ENCODE results near the gene MFSD12.

Gene MFSD12

DNA sequence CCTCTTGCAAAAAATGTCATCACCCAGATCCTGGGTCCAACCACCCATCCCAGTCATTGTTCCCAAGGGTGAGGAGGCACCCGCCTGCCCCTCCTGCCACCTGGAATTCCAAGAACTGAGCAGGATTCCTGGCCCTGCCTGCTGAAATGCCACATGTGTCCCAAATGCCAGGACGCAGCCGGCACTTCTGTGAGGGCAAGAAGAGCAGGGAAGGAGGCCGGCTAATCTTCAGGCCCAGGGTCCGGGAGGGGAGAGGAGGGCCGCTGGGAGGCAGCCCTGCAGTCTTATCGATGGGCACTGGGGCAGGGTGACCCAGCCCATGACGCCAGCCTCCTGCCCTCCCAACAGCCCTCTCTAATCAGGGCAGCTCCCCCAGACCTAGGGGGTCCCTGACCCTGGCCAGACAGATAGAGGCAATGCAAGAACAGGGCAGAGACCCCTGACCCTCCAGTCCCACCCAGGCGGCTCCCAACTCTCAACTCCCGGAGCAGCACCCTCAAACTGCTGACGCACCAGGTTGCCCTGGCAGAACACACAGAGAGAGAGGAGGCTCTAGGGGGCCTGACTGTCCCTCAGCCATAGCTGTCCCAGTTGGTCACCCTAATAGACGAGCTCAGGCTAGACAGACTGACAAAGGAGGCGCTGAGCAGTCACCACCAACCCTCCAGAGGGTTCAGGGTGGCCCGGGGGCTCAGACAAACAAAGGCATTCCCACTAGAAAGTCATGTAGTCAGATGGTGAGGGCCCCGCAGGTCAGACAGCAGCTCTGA lies 1.5 kb downstream of the MFSD12 start:
- no peak for DNase-seq (ENCODE audit: low spot score)

DNA sequence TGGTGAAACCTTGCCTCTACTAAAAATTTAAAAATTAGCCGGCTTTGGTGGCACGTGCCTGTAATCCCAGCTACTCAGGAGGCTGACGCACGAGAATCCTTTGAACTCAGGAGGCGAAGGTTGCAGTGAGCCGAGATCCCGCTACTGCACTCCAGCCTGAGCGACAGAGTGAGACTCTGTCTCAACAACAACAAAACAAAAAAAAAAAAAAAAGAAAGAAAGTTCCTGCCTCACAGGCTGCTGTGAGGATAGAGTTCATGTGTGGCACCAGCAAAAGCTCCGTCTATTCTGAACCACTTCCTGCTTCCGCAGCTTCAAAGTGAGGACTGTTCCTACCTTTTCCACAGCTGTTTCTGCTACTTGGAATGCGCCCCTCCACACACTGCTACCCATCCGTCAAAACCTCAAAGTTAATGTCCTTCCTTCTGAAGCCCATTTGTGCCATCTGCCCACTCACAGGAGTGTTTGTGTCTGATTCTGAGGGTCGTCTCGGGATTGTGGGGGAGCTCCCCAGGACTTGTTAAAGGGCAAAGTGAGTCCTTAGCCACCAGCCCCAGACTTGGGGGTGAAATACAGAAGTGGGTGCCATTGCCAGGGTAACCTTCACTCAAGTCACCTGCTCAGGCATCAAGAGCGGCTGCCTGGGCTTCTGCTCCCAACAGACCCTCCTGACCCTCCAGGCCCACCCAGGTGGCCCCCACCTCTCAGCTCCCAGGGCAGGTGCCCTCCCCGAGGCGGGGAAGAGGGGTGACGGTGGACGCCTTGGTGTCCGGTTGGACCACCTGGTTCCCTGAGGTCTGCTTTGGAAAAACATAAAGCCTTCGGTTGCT lies 2.9 kb downstream of the MFSD12 start:
- DNase-seq (ENCODE audit: low spot score) = no peak

- no peak for DNase-seq (ENCODE audit: low spot score)
These were observed 5.6 kb downstream of the MFSD12 start for GRCh38 chr19:3551792-3552095.

DNA sequence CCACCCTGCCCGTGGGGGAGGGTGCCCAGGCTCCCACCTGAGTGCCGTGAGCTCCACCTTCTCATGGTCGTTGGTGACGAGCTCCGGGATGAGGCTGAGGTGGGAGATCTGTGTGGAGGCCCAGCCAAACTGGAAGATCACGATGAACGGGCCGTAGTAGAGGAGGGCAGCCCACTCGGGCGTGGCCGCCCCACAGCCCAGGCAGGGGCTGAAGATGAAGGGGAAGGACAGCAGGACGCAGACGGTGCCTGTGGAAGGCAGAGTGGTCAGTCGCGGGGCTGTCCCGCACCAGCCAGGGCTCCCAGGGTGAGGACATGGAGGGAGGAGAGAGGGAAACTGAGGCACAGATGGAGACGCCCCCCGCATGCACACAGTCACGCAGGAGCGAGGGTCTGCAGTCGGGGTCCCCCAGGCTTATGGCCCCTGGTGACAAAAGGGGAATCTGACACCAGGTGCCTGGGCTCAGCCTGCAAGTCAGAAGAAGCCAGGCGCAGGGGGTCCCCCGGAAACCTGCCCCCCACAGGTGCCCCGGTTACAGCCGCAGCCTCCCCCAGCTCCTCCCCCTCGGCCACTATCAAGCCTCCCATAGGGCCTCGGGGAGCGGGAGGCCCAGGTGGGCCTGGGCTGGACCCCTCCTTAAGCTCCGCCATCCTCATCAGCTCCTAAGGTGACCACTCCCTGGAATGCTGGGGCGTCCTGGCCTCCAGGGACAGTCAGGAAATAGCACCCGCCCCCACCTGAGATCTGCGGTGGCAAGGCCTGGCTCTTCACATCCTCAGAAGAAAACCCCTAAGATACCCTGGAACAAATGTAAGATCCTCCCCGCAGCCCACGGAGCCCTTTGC lies 6.2 kb downstream of the MFSD12 start:
- DNase-seq (ENCODE audit: low spot score) = no peak

DNA sequence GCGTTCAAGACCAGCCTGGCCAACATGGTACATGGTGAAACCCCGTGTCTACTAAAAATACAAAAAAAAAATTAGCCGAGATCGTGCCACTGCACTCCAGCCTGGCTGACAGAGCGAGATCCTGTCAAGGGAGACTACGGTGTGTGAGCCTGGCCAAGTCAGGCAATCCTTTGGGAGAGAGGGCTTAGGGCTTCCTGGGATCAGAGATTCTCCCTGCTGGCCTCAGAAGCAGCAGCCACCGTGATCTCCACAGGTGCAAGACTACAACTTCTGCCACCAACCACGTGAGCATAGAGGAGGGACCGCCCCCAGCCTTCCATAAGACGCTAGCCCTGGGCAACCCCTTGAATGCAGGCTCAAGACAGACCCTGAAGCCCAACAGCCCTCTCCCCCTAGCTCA lies 7.6 kb downstream of the MFSD12 start:
- no peak for DNase-seq (ENCODE audit: low spot score)

DNA sequence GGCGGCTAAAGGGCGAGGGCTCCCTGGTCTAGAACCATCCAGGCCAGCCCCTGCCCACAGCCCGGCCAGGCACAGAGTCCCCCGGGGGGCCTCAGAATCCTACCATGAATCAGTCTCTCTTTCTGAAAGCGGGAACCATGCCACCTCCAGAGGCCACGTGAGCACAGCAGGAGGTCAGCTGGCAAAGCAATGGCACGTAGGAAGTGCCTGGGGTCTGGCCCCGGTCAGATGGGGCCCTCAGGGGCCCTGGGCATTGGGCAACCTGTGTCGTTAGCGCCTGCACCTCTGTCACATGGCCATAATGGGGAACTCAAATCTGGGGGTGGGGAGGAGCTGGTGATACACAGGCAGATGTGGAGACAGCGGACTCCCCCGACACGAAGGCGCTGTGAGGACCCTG lies 8.8 kb downstream of the MFSD12 start:
- DNase-seq (ENCODE audit: low spot score) = no peak

GRCh38 chr19:3547767-3548282 lies 9.6 kb downstream of the MFSD12 start:
- no peak for DNase-seq (ENCODE audit: low spot score)

- DNase-seq (ENCODE audit: low spot score) = no peak
These were observed 10.1 kb downstream of the MFSD12 start for GRCh38 chr19:3547301-3547731.

GRCh38 chr19:3546119-3546518 lies 11.3 kb downstream of the MFSD12 start:
- no peak for DNase-seq (ENCODE audit: low spot score)

DNA sequence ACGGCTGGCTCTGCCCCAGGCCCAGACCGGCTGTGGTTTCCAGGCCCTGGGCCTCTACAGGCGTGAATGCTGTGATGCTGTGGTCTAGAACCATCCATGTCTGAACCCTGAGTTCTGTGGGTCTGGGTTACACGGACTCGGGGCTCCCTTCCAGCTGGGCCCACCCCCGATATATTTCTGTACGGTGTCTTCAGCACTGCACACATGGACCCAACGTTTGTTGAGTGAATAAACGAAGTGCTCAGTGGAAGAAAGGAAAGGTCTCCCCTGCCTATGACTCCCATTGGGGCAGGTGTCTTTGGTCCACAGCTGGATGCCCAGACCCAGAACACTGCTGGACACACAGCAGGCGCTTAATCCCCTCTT lies 11.7 kb downstream of the MFSD12 start:
- DNase-seq (ENCODE audit: low spot score) = no peak

- DNase-seq (ENCODE audit: low spot score) = peak; percentile 50
These were observed 12.4 kb downstream of the MFSD12 start for GRCh38 chr19:3544742-3545668.

GRCh38 chr19:3544058-3544376 lies 13.4 kb downstream of the MFSD12 start:
- no peak for DNase-seq (ENCODE audit: low spot score)

GRCh38 chr19:3543150-3544057 lies 14.0 kb downstream of the MFSD12 start:
- DNase-seq (ENCODE audit: low spot score) = no peak

GRCh38 chr19:3539756-3540118 lies 17.6 kb downstream of the MFSD12 start:
- no peak for DNase-seq (ENCODE audit: low spot score)

DNA sequence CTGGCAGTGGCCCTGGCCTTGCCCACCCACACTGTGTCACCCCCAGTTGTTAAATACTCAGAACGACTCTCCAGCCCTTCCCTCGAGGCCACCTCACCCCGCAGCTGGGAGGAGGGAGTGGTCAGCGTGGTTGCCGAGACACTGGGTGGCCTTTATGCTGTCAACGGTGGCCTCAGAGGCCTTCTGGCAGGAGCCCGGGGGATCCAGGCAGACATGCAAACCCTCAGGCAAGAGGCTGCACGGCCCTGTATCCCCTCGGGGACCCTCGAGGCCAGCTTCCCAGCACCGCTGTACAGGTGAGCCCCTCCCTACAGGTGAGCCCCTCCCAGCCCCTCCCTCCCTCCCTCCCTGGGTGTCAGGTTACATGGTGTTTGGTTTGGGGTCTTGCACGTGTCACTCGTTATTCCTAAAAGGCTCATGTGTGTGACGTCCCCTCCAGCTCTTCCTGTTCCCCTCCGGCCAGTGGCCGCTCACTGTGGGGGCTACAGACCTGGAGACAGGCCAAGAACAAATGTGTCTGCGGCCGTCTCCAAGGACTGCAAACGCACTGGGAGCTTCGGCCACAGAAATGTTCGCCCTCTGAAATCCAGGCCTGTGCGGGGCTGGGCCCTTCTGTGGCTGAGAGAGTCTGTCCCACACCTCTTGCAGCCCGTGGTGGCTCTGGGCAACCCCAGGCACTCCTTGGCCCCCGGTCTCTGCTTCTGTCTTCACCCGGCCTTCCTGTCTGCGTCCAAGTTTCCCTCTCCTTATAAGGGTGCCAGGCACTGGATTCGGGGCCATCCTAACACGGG lies 18.2 kb downstream of the MFSD12 start, which contains the start of gene TEKTIP1:
Gene TEKTIP1, plus strand, starts transcription at position 210 of the 791 bp plus-strand sequence. Its CDS starts 4 bp downstream, at position 214.
- no peak for DNase-seq (ENCODE audit: low spot score)

- no peak for DNase-seq (ENCODE audit: low spot score)
These were observed 19.0 kb downstream of the MFSD12 start for GRCh38 chr19:3538258-3538929.

DNA sequence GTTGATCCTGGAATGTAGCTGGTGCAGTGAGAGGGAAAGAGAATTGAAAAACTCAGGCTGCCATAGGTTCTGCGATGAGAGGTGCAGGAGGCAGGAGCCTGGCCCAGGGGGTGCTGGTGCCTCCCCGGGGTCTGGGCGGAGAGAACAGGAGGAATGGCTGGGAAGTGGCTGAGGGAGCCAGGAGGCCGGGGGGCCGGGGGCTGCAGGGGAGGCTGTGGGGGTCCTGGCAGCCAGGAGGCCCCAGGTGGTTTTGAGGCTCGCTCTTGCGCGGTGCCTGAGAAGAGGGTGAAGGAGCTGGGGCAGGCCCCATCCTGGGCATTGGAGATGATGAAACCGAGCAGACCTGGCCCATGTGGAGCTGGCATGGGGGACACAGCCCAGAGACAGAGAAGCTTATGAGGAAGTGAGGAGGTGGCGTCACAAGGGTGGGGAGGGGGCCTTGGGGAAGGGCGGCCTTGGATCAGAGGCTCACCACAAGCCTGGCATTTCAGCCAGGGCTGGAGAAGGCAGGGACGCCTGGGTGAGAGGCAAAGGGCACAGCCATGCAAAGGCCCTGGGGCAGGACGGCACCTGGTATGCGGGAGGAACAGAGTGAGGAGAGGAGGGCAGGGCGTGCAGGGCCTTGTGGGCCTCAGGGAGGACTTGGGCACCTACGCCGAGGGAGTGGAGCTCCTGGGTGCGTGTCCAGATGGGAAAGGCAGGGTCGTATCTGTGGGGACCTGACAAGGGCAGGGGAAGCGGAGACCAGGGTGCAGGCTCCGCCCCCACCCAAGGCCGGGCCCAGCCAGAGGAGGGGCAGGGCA lies 19.7 kb downstream of the MFSD12 start:
- no peak for DNase-seq (ENCODE audit: low spot score)

DNA sequence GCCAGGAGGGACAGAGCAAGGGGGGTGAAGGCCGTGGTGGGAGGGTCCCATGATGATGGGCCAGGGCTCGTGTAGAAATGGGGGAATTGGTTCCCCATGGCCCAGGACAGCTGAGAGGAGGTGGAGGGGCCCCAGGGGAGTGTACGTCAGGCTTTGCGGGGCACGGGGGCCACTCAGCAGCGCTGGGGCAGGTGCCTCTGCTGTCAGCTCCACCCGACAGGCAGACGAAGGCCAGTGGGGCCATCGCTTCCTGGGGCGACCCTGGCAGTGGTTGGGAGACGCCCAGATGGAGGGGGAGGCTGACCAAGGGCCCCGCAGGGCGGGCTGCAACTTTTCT lies 20.3 kb downstream of the MFSD12 start:
- DNase-seq (ENCODE audit: low spot score) = no peak
